Panc1 (cell line): ENCODE measurements around the gene STKLD1. TPM values are rescaled to one million over a fixed set of nuclear protein-coding genes. Genes with fewer than 3 reads are reported as not detected.

Experiments
- ATAC-seq: fragments of 200-7000 bp; cut with Tn5 transposase; 2 replicates; pipeline ENCODE4 v1.9.1; 2020; ENCODE audit warnings: mild to moderate bottlenecking, moderate library complexity
- BruUV-seq: library from RNA; stranded (reverse); fragments of 400-500 nt; replicated peaks from 2 replicates; lab custom pipeline; 2021; lab: Mats Ljungman, UMichigan
- CTCF ChIA-PET: fragments of 300-600 bp; sonication (Branson Sonifier 250); formaldehyde crosslinking; loops from one replicate; lab custom pipeline; 2022; ENCODE audit warnings: antibody characterized with exemption; lab: Charles Lee
- POLR2A ChIA-PET: fragments of 300-600 bp; sonication (Branson Sonifier 250); formaldehyde crosslinking; loops from one replicate; lab custom pipeline; 2022; ENCODE audit warnings: antibody characterized with exemption; lab: Charles Lee
- DNase-seq: peaks from one replicate; pipeline ENCODE4 v3.0.0-alpha.2; 2010; ENCODE audit warnings: low read depth, low spot score
- H3K27ac ChIP-seq: 2 replicates; pipeline ENCODE4 v1.5.1; 2011; ENCODE audit warnings: mild to moderate bottlenecking, low read length, inconsistent platforms
- H3K27me3 ChIP-seq: fragments of 200-500 bp; sonication (Bioruptor generic); 2 replicates; pipeline ENCODE4 v1.6.0; 2014; ENCODE audit warnings: low read length, inconsistent platforms; ENCODE audit not compliant: control insufficient read depth, insufficient read depth
- H3K36me3 ChIP-seq: fragments of 200-500 bp; sonication (Bioruptor generic); 2 replicates; pipeline ENCODE4 v1.5.1; 2014; ENCODE audit warnings: inconsistent platforms, mild to moderate bottlenecking, low read length, moderate library complexity; ENCODE audit not compliant: control insufficient read depth, insufficient read depth
- H3K4me1 ChIP-seq: 2 replicates; pipeline ENCODE4 v1.5.1; 2011; ENCODE audit warnings: inconsistent platforms, mild to moderate bottlenecking, low read length, moderate library complexity; ENCODE audit not compliant: control insufficient read depth, insufficient read depth
- H3K4me3 ChIP-seq, 2 experiments: 2 replicates each; pipeline ENCODE4 v1.5.1; 2011 to 2012; ENCODE audit warnings: low read depth in 2 of 2, low read length in 2 of 2, mild to moderate bottlenecking in 2 of 2, inconsistent platforms in 1 of 2, moderate library complexity in 1 of 2
- H3K9me3 ChIP-seq: fragments of 200-500 bp; sonication (Bioruptor generic); 2 replicates; pipeline ENCODE4 v1.5.1; 2014; ENCODE audit warnings: low read depth, mild to moderate bottlenecking, inconsistent platforms, low read length, moderate library complexity; ENCODE audit not compliant: control insufficient read depth, insufficient read depth
- POLR2AphosphoS5 ChIP-seq: IDR thresholded peaks from 2 replicates; pipeline ENCODE4 v1.6.1; 2012; ENCODE audit warnings: mild to moderate bottlenecking, low read depth, low read length, moderate library complexity
- REST ChIP-seq, 2 experiments: IDR thresholded peaks; 2 replicates each; pipeline ENCODE4 v1.6.1; 2011 to 2012; ENCODE audit warnings: low read depth in 2 of 2, control low read depth in 1 of 2, low read length in 1 of 2, mild to moderate bottlenecking in 1 of 2, moderate library complexity in 1 of 2; ENCODE audit not compliant: insufficient read depth in 1 of 2
- SIN3A ChIP-seq: IDR thresholded peaks from 2 replicates; pipeline ENCODE4 v1.6.1; 2012; ENCODE audit warnings: low read depth, mild to moderate bottlenecking, low read length, moderate library complexity, borderline replicate concordance; ENCODE audit not compliant: insufficient read depth
- TCF7L2 ChIP-seq: IDR thresholded peaks from 2 replicates; pipeline ENCODE4 v1.6.1; 2011; ENCODE audit warnings: mild to moderate bottlenecking, low read depth, low read length, inconsistent platforms
- in situ Hi-C: cut with HindIII; loops from 2 replicates; pipeline ENCODE4 v1.10.0; 2016; ENCODE audit warnings: low sequenced_read_pairs, low pct_unique_long_range_greater_than_20kb
- intact Hi-C: fragments of 100-400 bp; cut with micrococcal nuclease; formaldehyde crosslinking; loops from one replicate; pipeline ENCODE4 v1.10.0; 2022; ENCODE audit not compliant: unreplicated experiment
- total RNA-seq: library from RNA; stranded (reverse); gene quantifications from one replicate; pipeline ENCODE4 v1.2.1, GENCODE V29; 2021; ENCODE audit not compliant: unreplicated experiment
- TF ChIP-seq, protein P1 (sequence below): fragments of 450-650 bp; IDR thresholded peaks from 2 replicates; pipeline ENCODE4 v1.5.1; 2017; ENCODE audit warnings: mild to moderate bottlenecking

Gene STKLD1
- total RNA-seq, 1 experiment from 2014 or later = 0.74 TPM

DNA sequence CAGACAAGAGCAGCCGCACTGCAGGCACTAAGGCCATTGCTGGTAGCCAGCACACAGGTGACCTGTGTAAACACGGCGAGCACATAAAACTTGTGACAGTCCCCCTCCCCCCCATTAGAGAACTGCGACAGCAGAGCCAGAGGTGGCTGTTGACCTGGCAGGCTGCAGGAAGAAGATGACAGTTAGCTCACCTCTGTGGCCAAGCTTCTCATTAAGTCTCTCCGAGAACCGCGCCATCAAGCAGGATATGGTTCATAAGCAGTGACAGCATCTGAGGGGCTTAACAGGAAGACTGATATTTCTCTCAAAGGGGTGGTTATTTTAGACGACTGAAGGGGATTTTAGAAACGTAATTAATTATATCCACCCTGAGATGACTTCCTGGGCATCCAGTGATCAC lies 5.5 kb upstream of the STKLD1 start:
- Histone ChIP-seq H3K27me3 (no peaks in the 10 kb centered on the region), H3K9me3 (no peaks in the 10 kb centered on the region), H3K4me1 (peaks cover 18% of the 10 kb centered on the region), H3K4me3 (no peak overlapping the region), H3K27ac (no peak overlapping the region), H3K36me3 (peaks cover 9% of the 10 kb centered on the region; the same call in 1 of the 2 replicates)
- no peak for TF ChIP-seq REST (IDR thresholded peaks at IDR 0.05; ENCODE audit: insufficient read depth in 1 of 2, low read depth in 2 of 2, low read length in 1 of 2)
- POLR2A ChIA-PET = interaction anchor here (0.7 kb wide), 1 partner anchor 15 kb away, joined by 4 read pairs; no protein-coding TSS in a partner anchor
- intact Hi-C loops (no loop called here), in situ Hi-C loops (no loop called here)
- no TSS peak for BruUV-seq
- no peak for DNase-seq
- CTCF ChIA-PET = no interaction called here
- ATAC-seq = no peak

GRCh38 chr9:133371261-133371711 lies 4.9 kb upstream of the STKLD1 start:
- no TSS peak for BruUV-seq
- CTCF ChIA-PET = no interaction called here
- Histone ChIP-seq H3K27me3 (no peaks in the 10 kb centered on the region), H3K4me1 (peaks cover 18% of the 10 kb centered on the region), H3K36me3 (peaks cover 5% of the 10 kb centered on the region; the same call in 1 of the 2 replicates), H3K27ac (no peak overlapping the region), H3K4me3 (no peak overlapping the region), H3K9me3 (no peaks in the 10 kb centered on the region)
- DNase-seq = no peak
- in situ Hi-C loops (no loop called here), intact Hi-C loops (no loop called here)
- POLR2A ChIA-PET = interaction anchor here (0.7 kb wide), 1 partner anchor 16 kb away, joined by 4 read pairs; no protein-coding TSS in a partner anchor
- ATAC-seq = no peak
- TF ChIP-seq, protein P1, sequence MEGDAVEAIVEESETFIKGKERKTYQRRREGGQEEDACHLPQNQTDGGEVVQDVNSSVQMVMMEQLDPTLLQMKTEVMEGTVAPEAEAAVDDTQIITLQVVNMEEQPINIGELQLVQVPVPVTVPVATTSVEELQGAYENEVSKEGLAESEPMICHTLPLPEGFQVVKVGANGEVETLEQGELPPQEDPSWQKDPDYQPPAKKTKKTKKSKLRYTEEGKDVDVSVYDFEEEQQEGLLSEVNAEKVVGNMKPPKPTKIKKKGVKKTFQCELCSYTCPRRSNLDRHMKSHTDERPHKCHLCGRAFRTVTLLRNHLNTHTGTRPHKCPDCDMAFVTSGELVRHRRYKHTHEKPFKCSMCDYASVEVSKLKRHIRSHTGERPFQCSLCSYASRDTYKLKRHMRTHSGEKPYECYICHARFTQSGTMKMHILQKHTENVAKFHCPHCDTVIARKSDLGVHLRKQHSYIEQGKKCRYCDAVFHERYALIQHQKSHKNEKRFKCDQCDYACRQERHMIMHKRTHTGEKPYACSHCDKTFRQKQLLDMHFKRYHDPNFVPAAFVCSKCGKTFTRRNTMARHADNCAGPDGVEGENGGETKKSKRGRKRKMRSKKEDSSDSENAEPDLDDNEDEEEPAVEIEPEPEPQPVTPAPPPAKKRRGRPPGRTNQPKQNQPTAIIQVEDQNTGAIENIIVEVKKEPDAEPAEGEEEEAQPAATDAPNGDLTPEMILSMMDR = no peak
- no peak for TF ChIP-seq TCF7L2
- no peak for TF ChIP-seq POLR2AphosphoS5
- TF ChIP-seq REST (IDR thresholded peaks at IDR 0.05; ENCODE audit: insufficient read depth in 1 of 2, low read depth in 2 of 2, low read length in 1 of 2) = no peak
- no peak for TF ChIP-seq SIN3A
